Measurements from ENCODE around the gene C1orf21.
A peak's percentile ranks its signal among the peaks of the same experiment; 100 is the strongest.

Gene C1orf21

DNA sequence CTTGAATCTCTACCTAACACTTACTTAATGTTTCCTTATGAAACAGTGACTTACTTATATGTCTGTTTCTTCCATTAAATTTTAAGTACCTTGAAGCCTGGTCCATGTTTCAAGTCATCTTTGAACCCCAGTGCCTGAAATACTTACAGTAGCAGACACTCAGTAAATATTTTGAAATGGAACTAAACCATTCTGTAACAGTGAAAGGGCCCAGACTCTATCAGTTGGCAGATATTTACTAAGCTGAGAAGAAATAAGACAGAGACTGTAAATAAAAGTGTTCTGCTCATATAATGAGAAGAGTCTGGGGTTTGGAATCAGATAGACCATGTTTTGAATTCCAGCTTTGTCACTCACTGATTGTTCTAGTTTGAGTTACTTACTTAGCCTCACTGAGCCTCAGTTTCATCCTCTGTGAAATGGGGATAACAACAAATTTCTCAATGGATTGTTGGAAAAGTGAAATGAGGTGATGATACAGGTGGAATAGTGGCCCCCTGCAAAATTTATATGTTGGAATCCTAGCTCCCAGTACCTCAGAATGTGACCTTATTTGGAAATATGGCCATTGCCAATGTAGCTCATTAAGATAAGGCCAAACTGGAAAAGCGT lies 19.3 kb upstream of the C1orf21 start:
- ATAC-seq (replicated peaks; ENCODE audit: extremely low read depth, poor library complexity, severe bottlenecking) (no peak), DNase-seq (ENCODE audit: low spot score in 2 of 2) (no peak)
- Mint-ChIP-seq H3K27ac (ENCODE audit: low read depth) (no peak overlapping the region), H3K27me3 (peaks cover 7% of the 10 kb centered on the region), H3K4me1 (no peaks in the 10 kb centered on the region), H3K4me3 (no peak overlapping the region), H3K9me3 (no peaks in the 10 kb centered on the region), H3K36me3 (ENCODE audit: insufficient read depth) (no peaks in the 10 kb centered on the region)

- DNase-seq (ENCODE audit: low spot score in 2 of 2) (no peak), ATAC-seq (replicated peaks; ENCODE audit: extremely low read depth, poor library complexity, severe bottlenecking) (no peak)
- Mint-ChIP-seq H3K9me3 (no peaks in the 10 kb centered on the region), H3K27ac (ENCODE audit: low read depth) (no peak overlapping the region), H3K4me1 (no peaks in the 10 kb centered on the region), H3K27me3 (peaks cover 7% of the 10 kb centered on the region), H3K36me3 (ENCODE audit: insufficient read depth) (no peaks in the 10 kb centered on the region), H3K4me3 (no peak overlapping the region)
Observed at GRCh38 chr1:184368354-184368753, 18.5 kb upstream of the C1orf21 start.

DNA sequence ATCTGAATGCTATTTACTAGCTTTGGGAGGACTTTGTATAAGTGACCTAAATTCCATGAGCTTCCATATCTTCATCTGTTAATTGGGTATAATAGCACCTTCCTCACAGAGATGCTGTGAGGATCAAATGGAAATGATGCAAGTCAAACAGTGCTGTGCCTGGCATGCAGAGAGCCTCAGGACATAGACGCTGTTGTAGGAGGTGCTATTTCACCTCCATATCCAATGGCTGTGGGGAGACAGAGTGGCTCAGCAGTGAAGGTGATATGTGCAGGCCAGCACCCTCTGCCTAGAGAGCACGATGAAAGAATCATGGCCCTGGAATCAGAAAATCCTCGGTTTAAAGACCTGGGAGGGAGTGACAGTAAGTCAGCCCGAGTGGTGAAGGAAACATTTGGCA lies 16.0 kb upstream of the C1orf21 start:
- DNase-seq (ENCODE audit: low spot score in 2 of 2) (no peak), ATAC-seq (replicated peaks; ENCODE audit: extremely low read depth, poor library complexity, severe bottlenecking) (no peak)
- Mint-ChIP-seq H3K36me3 (ENCODE audit: insufficient read depth) (no peaks in the 10 kb centered on the region), H3K4me3 (no peak overlapping the region), H3K27ac (ENCODE audit: low read depth) (no peak overlapping the region), H3K27me3 (no peaks in the 10 kb centered on the region), H3K4me1 (no peaks in the 10 kb centered on the region), H3K9me3 (no peaks in the 10 kb centered on the region)

DNA sequence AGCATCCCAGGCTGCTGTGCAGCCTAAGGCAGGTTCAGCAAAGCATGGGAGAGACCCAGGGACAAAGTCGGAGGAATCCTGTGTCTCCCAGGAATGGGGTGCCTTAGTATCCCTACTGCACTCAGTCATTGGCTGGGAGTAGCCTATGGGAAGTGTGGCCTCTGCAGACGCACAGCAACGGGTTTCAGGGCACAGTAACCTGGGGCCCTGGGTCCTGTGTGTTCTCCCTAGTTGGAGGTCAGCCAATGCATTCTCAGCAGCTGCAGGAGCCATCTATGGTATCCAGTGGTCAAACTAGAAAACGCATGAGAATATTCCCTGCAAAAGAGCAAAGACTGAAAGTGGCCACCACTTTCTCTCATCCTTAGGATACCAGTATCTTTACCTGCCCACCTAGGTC lies 13.7 kb upstream of the C1orf21 start:
- Mint-ChIP-seq H3K4me3 (no peak overlapping the region), H3K9me3 (no peaks in the 10 kb centered on the region), H3K27ac (ENCODE audit: low read depth) (no peak overlapping the region), H3K36me3 (ENCODE audit: insufficient read depth) (no peaks in the 10 kb centered on the region), H3K4me1 (peaks cover under 1% of the 10 kb centered on the region), H3K27me3 (no peaks in the 10 kb centered on the region)
- ATAC-seq (replicated peaks; ENCODE audit: extremely low read depth, poor library complexity, severe bottlenecking) (no peak), DNase-seq (ENCODE audit: low spot score in 2 of 2) (no peak)

GRCh38 chr1:184376369-184376768 lies 10.5 kb upstream of the C1orf21 start:
- Mint-ChIP-seq H3K9me3 (no peaks in the 10 kb centered on the region), H3K4me1 (peaks cover 30% of the 10 kb centered on the region)

DNA sequence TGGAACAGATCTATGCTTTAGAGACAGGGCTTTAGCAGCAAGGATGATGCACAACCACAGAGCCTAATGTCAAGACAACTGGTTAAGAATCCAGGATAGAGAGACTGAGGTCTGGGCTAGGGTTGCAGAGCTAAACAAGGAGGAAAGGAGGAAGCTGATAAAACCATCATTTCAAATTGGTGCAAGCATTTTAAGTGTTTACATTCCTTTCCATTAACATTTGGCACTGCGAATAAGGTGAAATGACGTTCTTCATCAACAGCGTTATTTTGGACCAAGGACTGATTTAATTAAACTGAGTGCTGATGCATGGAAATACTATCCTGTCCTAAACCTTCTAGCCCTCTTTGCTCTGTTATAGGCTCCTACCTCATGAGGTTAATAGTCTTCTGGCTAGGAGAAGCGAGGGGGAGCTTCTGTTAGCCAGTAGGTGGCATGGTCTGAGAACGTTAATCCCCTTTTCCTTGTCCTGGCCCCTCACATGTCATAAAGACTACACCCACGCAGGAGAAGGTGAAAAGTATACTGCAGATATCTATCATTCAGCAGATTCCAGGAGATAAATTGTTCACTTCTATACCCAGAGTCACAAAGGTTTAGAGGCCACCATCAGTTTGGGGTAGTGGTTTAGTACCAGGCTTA lies 7.6 kb upstream of the C1orf21 start:
- Mint-ChIP-seq H3K27ac (ENCODE audit: low read depth) (no peak overlapping the region), H3K4me3 (no peak overlapping the region), H3K27me3 (no peaks in the 10 kb centered on the region), H3K36me3 (ENCODE audit: insufficient read depth) (peaks cover 3% of the 10 kb centered on the region), H3K9me3 (no peaks in the 10 kb centered on the region), H3K4me1 (peaks cover 43% of the 10 kb centered on the region)
- DNase-seq (ENCODE audit: low spot score in 2 of 2) (no peak), ATAC-seq (replicated peaks; ENCODE audit: extremely low read depth, poor library complexity, severe bottlenecking) (no peak)

More at GRCh38 chr1:184376369-184376768, 10.5 kb upstream of the C1orf21 start:
- H3K4me3 Mint-ChIP-seq, result no peak overlapping the region
- peaks cover 3% of the 10 kb centered on the region for H3K36me3 Mint-ChIP-seq (ENCODE audit: insufficient read depth)
- H3K27me3 Mint-ChIP-seq, result no peaks in the 10 kb centered on the region
- DNase-seq (ENCODE audit: low spot score in 2 of 2) (no peak), ATAC-seq (replicated peaks; ENCODE audit: extremely low read depth, poor library complexity, severe bottlenecking) (no peak)
- H3K27ac Mint-ChIP-seq (ENCODE audit: low read depth), result no peak overlapping the region

GRCh38 chr1:184380468-184380867 lies 6.4 kb upstream of the C1orf21 start:
- Mint-ChIP-seq H3K27ac (ENCODE audit: low read depth) (peak overlapping the region; percentile 77), H3K36me3 (ENCODE audit: insufficient read depth) (peaks cover 3% of the 10 kb centered on the region), H3K4me1 (peaks cover 45% of the 10 kb centered on the region), H3K27me3 (no peaks in the 10 kb centered on the region), H3K4me3 (peak overlapping the region; percentile 64), H3K9me3 (no peaks in the 10 kb centered on the region)
- peak; percentile 90 for ATAC-seq (replicated peaks; ENCODE audit: extremely low read depth, poor library complexity, severe bottlenecking)
- DNase-seq (ENCODE audit: low spot score in 2 of 2), result peak in 1 of 2 donors; percentile 20

- Mint-ChIP-seq H3K9me3 (no peaks in the 10 kb centered on the region), H3K4me1 (peaks cover 57% of the 10 kb centered on the region), H3K27me3 (no peaks in the 10 kb centered on the region), H3K4me3 (no peak overlapping the region), H3K27ac (ENCODE audit: low read depth) (no peak overlapping the region), H3K36me3 (ENCODE audit: insufficient read depth) (peaks cover 19% of the 10 kb centered on the region)
- DNase-seq (ENCODE audit: low spot score in 2 of 2) (no peak), ATAC-seq (replicated peaks; ENCODE audit: extremely low read depth, poor library complexity, severe bottlenecking) (no peak)
Observed at GRCh38 chr1:184383772-184384323, 3.0 kb upstream of the C1orf21 start.

DNA sequence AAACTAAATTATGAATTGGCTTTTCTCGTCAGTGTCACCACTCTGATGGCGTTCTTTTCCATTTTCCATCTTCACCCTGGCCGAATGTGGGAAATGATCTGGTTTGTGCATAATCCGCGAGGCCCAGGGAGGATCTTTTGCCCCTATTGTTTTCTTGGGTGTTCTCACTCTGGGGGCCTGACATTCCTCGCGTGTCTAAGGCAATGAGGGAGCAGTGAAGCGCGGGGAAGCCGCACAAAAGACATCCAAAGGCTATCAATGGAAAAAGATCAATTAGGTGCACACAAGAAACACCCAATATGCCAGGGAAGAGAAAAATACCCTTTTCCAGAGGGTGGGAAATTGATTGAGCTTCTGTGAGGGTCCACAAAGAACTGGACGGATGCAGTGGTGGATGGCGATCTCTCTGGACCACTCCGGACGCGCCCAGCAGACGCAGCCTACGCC lies 941 bp upstream of the C1orf21 start:
- peaks cover 22% of the 10 kb centered on the region for H3K36me3 Mint-ChIP-seq (ENCODE audit: insufficient read depth)
- no peaks in the 10 kb centered on the region for H3K27me3 Mint-ChIP-seq
- H3K9me3 Mint-ChIP-seq, result no peaks in the 10 kb centered on the region
- H3K27ac Mint-ChIP-seq (ENCODE audit: low read depth), result peak overlapping the region; percentile 70
- peak overlapping the region; percentile 87 for H3K4me3 Mint-ChIP-seq
- ATAC-seq (replicated peaks; ENCODE audit: extremely low read depth, poor library complexity, severe bottlenecking) (no peak), DNase-seq (ENCODE audit: low spot score in 2 of 2) (no peak)
- peaks cover 51% of the 10 kb centered on the region for H3K4me1 Mint-ChIP-seq

DNA sequence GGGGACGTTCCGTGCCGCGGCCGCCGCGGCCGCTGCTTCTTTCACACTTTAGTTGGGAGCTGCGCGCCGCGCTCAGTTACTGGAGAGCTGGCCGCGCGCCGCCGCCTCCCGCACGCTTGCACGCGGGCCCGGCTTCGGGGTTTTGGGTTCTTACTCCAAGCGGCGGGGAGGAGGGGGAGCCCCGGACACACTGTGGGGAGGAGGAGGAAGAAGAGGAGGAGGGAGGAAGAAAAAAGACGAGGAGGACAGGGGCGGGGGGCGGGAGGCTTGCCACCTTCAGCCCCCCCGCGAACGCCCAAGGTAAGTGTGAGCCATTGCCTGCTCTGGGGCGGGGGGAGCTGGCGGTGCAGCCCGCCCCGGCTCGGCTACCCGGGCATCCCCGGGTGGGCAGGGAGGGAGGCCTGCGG lies 243 bp downstream of the C1orf21 start:
- H3K9me3 Mint-ChIP-seq, result no peaks in the 10 kb centered on the region
- no peak for ATAC-seq (replicated peaks; ENCODE audit: extremely low read depth, poor library complexity, severe bottlenecking)
- H3K4me1 Mint-ChIP-seq, result peaks cover 40% of the 10 kb centered on the region
- no peaks in the 10 kb centered on the region for H3K27me3 Mint-ChIP-seq
- peak overlapping the region; percentile 97 for H3K27ac Mint-ChIP-seq (ENCODE audit: low read depth)
- no peak for DNase-seq (ENCODE audit: low spot score in 2 of 2)
- H3K36me3 Mint-ChIP-seq (ENCODE audit: insufficient read depth), result peaks cover 22% of the 10 kb centered on the region
- peak overlapping the region; percentile 87 for H3K4me3 Mint-ChIP-seq

GRCh38 chr1:184387476-184388318 lies 868 bp downstream of the C1orf21 start:
- no peaks in the 10 kb centered on the region for H3K9me3 Mint-ChIP-seq
- peaks cover 22% of the 10 kb centered on the region for H3K36me3 Mint-ChIP-seq (ENCODE audit: insufficient read depth)
- H3K27me3 Mint-ChIP-seq, result no peaks in the 10 kb centered on the region
- peaks cover 41% of the 10 kb centered on the region for H3K4me1 Mint-ChIP-seq
- DNase-seq (ENCODE audit: low spot score in 2 of 2), result peak; percentile 58 to 87
- peak; percentile 81 for ATAC-seq (replicated peaks; ENCODE audit: extremely low read depth, poor library complexity, severe bottlenecking)
- H3K4me3 Mint-ChIP-seq, result peak overlapping the region; percentile 87
- H3K27ac Mint-ChIP-seq (ENCODE audit: low read depth), result peak overlapping the region; percentile 97

DNA sequence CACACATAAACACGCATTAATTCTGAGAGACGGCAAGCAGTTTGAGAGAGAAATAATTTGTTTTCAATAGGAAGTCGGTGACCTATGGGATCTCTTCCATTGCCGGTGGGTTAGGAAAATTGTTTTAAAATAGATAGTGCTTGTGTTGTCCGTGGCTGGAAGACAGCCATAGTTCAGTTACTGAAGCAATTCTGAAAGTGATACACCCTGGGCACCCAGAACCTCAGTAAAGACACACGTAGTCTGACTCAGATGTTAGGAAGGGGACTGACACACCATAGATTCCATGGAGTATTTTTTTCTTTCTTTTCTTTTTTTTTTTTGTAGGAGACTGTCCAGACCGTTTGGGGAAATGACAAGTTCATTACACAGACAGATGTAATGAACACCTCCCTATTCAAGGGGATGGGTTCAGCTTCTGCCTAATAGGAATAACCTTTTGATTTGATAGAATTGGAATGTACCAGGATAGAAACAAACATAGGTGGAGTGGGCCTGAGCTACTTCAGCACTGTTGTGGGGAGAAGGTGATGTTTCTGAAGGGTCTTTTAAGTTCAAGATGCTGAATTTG lies 1.6 kb downstream of the C1orf21 start:
- peaks cover 48% of the 10 kb centered on the region for H3K4me1 Mint-ChIP-seq
- no peaks in the 10 kb centered on the region for H3K27me3 Mint-ChIP-seq
- peak overlapping the region; percentile 97 for H3K27ac Mint-ChIP-seq (ENCODE audit: low read depth)
- no peak for DNase-seq (ENCODE audit: low spot score in 2 of 2)
- H3K36me3 Mint-ChIP-seq (ENCODE audit: insufficient read depth), result peaks cover 22% of the 10 kb centered on the region
- H3K4me3 Mint-ChIP-seq, result peak overlapping the region; percentile 87
- no peak for ATAC-seq (replicated peaks; ENCODE audit: extremely low read depth, poor library complexity, severe bottlenecking)
- no peaks in the 10 kb centered on the region for H3K9me3 Mint-ChIP-seq

Data from central memory CD8-positive, alpha-beta T cell (primary cell).